GM12878 (cell line): ENCODE data around the gene DNAH3. TPM values are rescaled to one million over a fixed set of nuclear protein-coding genes. Genes with fewer than 3 reads are reported as not detected.

Experiments used
- ATAC-seq: fragments of 200-7000 bp; cut with Tn5 transposase; 3 replicates; pipeline ENCODE4 v1.9.1; 2020; ENCODE audit warnings: mild to moderate bottlenecking, moderate library complexity
- BruUV-seq: library from RNA; stranded (reverse); fragments of 400-500 nt; replicated peaks from 2 replicates; lab custom pipeline; 2021; lab: Mats Ljungman, UMichigan
- CTCF ChIA-PET: fragments of 300-600 bp; sonication (Branson Sonifier 250); formaldehyde crosslinking; extraction: SDS; loops from one replicate; lab custom pipeline; 2021; ENCODE audit warnings: inconsistent platforms; lab: Yijun Ruan, JAX
- POLR2A ChIA-PET: fragments of 350-600 bp; formaldehyde crosslinking; extraction: SDS; loops from one replicate; lab custom pipeline; 2021; ENCODE audit warnings: inconsistent platforms; lab: Charles Lee
- RAD21 ChIA-PET: fragments of 300-600 bp; sonication (Branson Sonifier 250); formaldehyde crosslinking; loops from one replicate; lab custom pipeline; 2023; ENCODE audit warnings: antibody characterized with exemption; ENCODE audit not compliant: unreplicated experiment; lab: Charles Lee
- SMC1A ChIA-PET: fragments of 300-600 bp; sonication (Branson Sonifier 250); formaldehyde crosslinking; loops from one replicate; lab custom pipeline; 2023; ENCODE audit not compliant: unreplicated experiment, uncharacterized antibody; lab: Charles Lee
- DNase-seq: peaks from one replicate; pipeline ENCODE4 v3.0.0-alpha.2; 2011; ENCODE audit warnings: low read depth, low spot score
- FAIRE-seq: peaks from 3 replicates; lab custom pipeline; 2011; peaks lifted over from hg19 to GRCh38; lab: Jason Lieb, UNC
- H2AFZ ChIP-seq: 2 replicates; pipeline ENCODE4 v1.6.0; 2011; ENCODE audit warnings: low read depth, low read length, control low read depth; ENCODE audit not compliant: control insufficient read depth
- H3K27ac ChIP-seq: 2 replicates; pipeline ENCODE4 v1.5.1; 2011; ENCODE audit warnings: control low read depth; ENCODE audit not compliant: control insufficient read depth, insufficient read depth
- H3K27me3 ChIP-seq, 2 experiments: replicated peaks in 1 of 2; 2 replicates each; pipeline versions ENCODE4 v1.6.0 to v1.6.1; 2011; ENCODE audit warnings: low read length in 1 of 2; ENCODE audit not compliant: control insufficient read depth in 2 of 2, insufficient read depth in 2 of 2
- H3K36me3 ChIP-seq, 2 experiments: 2 replicates each; pipeline ENCODE4 v1.5.1; 2011; ENCODE audit warnings: low read length in 1 of 2; ENCODE audit not compliant: control insufficient read depth in 2 of 2, insufficient read depth in 2 of 2
- H3K4me1 ChIP-seq: 2 replicates; pipeline ENCODE4 v1.6.1; 2011; ENCODE audit warnings: mild to moderate bottlenecking, low read length, moderate library complexity, mixed read lengths; ENCODE audit not compliant: control insufficient read depth, insufficient read depth
- H3K4me2 ChIP-seq: 2 replicates; pipeline ENCODE4 v1.6.0; 2011; ENCODE audit warnings: control low read depth; ENCODE audit not compliant: control insufficient read depth, insufficient read depth
- H3K4me3 ChIP-seq: fragments of 200-600 bp; sonication (generic); 2 replicates; pipeline ENCODE4 v1.5.1; 2016
- H3K79me2 ChIP-seq: 2 replicates; pipeline ENCODE4 v1.6.0; 2011; ENCODE audit warnings: low read length; ENCODE audit not compliant: control insufficient read depth, insufficient read depth
- H3K9ac ChIP-seq: 2 replicates; pipeline ENCODE4 v1.8.0; 2011; ENCODE audit warnings: low read length, control low read depth, mixed read lengths; ENCODE audit not compliant: control insufficient read depth, insufficient read depth
- H3K9me3 ChIP-seq: replicated peaks from 3 replicates; pipeline ENCODE4 v1.5.1; 2011; ENCODE audit warnings: mild to moderate bottlenecking, low read length; ENCODE audit not compliant: control insufficient read depth, insufficient read depth
- H4K20me1 ChIP-seq: 2 replicates; pipeline ENCODE4 v1.6.0; 2011; ENCODE audit not compliant: control insufficient read depth, insufficient read depth
- ATF3 ChIP-seq: IDR thresholded peaks from 2 replicates; pipeline ENCODE4 v1.6.1; 2011; ENCODE audit warnings: low read depth, mild to moderate bottlenecking, low read length, moderate library complexity, borderline replicate concordance; ENCODE audit errors: extremely low read depth
- CEBPZ ChIP-seq: fragments of 150-350 bp; IDR thresholded peaks from 2 replicates; pipeline ENCODE4 v1.6.1; 2016; ENCODE audit warnings: low read depth, low read length
- E4F1 ChIP-seq: fragments of 450-650 bp; IDR thresholded peaks from 2 replicates; pipeline ENCODE4 v1.6.1; 2018; ENCODE audit warnings: borderline replicate concordance, mild to moderate bottlenecking; ENCODE audit not compliant: partially characterized antibody
- ETV6 ChIP-seq, 2 experiments: fragments of 450-650 bp in 1 of 2; IDR thresholded peaks in 1 of 2; conservative IDR thresholded peaks in 1 of 2; 2 replicates each; pipeline ENCODE4 v1.6.1; 2014; ENCODE audit warnings: antibody characterized with exemption in 1 of 2, borderline replicate concordance in 1 of 2, low read depth in 1 of 2, mild to moderate bottlenecking in 1 of 2, moderate library complexity in 1 of 2
- GABPA ChIP-seq: IDR thresholded peaks from 2 replicates; pipeline ENCODE4 v1.6.1; 2014; ENCODE audit warnings: antibody characterized with exemption, low read depth, mild to moderate bottlenecking, inconsistent platforms
- KAT2A ChIP-seq: conservative IDR thresholded peaks from 2 replicates; pipeline ENCODE4 v1.6.1; 2011; ENCODE audit warnings: low read depth, low read length; ENCODE audit not compliant: control insufficient read depth
- NFYA ChIP-seq: IDR thresholded peaks from 2 replicates; pipeline ENCODE4 v1.6.1; 2011; ENCODE audit warnings: low read depth, mild to moderate bottlenecking, low read length, improper control_type of control experiment, borderline replicate concordance
- RB1 ChIP-seq: fragments of 450-650 bp; formaldehyde crosslinking; IDR thresholded peaks from 2 replicates; pipeline ENCODE4 v1.6.1; 2017; ENCODE audit warnings: mild to moderate bottlenecking, borderline replicate concordance
- USF2 ChIP-seq: IDR thresholded peaks from 2 replicates; pipeline ENCODE4 v1.6.1; 2011; ENCODE audit warnings: low read depth, low read length, improper control_type of control experiment, borderline replicate concordance
- ZNF622 ChIP-seq: fragments of 450-650 bp; IDR thresholded peaks from 2 replicates; pipeline ENCODE4 v1.6.1; 2017; ENCODE audit warnings: mild to moderate bottlenecking, inconsistent platforms
- WGBS: methylation state at CpG from one replicate; pipeline ENCODE4 v1.1.6; 2016; ENCODE audit warnings: low lambda C conversion rate; ENCODE audit not compliant: insufficient replicate concordance, insufficient coverage; ENCODE audit errors: missing lambda C conversion rate; 5-methylcytosine and 5-hydroxymethylcytosine counted together
- in situ Hi-C: fragments of 300-500 bp; cut with MboI; formaldehyde crosslinking; loops from 9 replicates; pipeline ENCODE4 v1.14.3; 2018; ENCODE audit warnings: mixed read lengths
- intact Hi-C: fragments of 100-400 bp; cut with micrococcal nuclease; formaldehyde crosslinking; loops from one replicate; pipeline ENCODE4 v1.14.2; 2022; ENCODE audit not compliant: unreplicated experiment
- polyA plus RNA-seq, 11 experiments: library from polyadenylated mRNA; depleted of rRNA in 4 of 11; unstranded in 6 of 11; stranded (reverse) in 5 of 11; fragments of >200 nt; fragmentation: Nextera tagmentation in 4 of 11; fragmentation: Illumina TruSeq in 1 of 11; extraction: Ambion mirVana in 4 of 11; extraction: Trizol in 1 of 11; gene quantifications; 1 replicate in 1 of 11; 2 replicates in 10 of 11; pipeline versions ENCODE4 v1.2.1 to v1.2.3, GENCODE V29; 2011 to 2016; ENCODE audit warnings: inconsistent platforms in 2 of 11, missing spikeins in 2 of 11, low read depth in 1 of 11
- total RNA-seq, 4 experiments: library from RNA; depleted of rRNA in 3 of 4; stranded (reverse); fragments of >200 nt in 3 of 4; fragmentation: Illumina TruSeq in 1 of 4; extraction: Trizol in 1 of 4; gene quantifications; 2 replicates each; pipeline versions ENCODE4 v1.2.1 to v1.2.3, GENCODE V29; 2013 to 2021
- TF ChIP-seq, protein P1 (sequence below): fragments of 450-650 bp; IDR thresholded peaks from 2 replicates; pipeline ENCODE4 v1.6.1; 2017; ENCODE audit warnings: mild to moderate bottlenecking, moderate library complexity

Gene DNAH3
- total and polyA plus RNA-seq, 10 of the 15 experiments (the other 5 are each of a cell fraction or from before 2014, with no cell fraction given): under 0.01 to 0.04 (median 0.04) TPM; not detected in 5

- Histone ChIP-seq H3K9ac (no peak overlapping the region), H3K27ac (no peak overlapping the region), H4K20me1 (no peaks in the 10 kb centered on the region), H3K9me3 (no peaks in the 10 kb centered on the region), H3K4me1 (no peaks in the 10 kb centered on the region), H3K4me3 (no peak overlapping the region), H2AFZ (no peak overlapping the region), H3K4me2 (no peak overlapping the region), H3K79me2 (no peaks in the 10 kb centered on the region), H3K36me3 (peaks cover 0 to 5% of the 10 kb centered on the region in 2 experiments; a peak in 2 of 4 replicates), H3K27me3 (no peaks in the 10 kb centered on the region)
- FAIRE-seq: no peak
- ChIA-PET POLR2A (no interaction called here), RAD21 (no interaction called here), CTCF (interaction anchor here (1.6 kb wide), 1 partner anchor 16 kb away, joined by 3 read pairs; no protein-coding TSS in a partner anchor), SMC1A (no interaction called here)
- no peak for DNase-seq
- no peak for ATAC-seq
- 97% methylated on average over 3 of the region's 3 CpGs for WGBS
- no TSS peak for BruUV-seq
- intact Hi-C loops: no loop called here
- in situ Hi-C loops: no loop called here
- no peak for TF ChIP-seq ZNF622
- TF ChIP-seq GABPA: no peak
- no peak for TF ChIP-seq E4F1
- TF ChIP-seq ETV6 (conservative IDR thresholded peaks at IDR 0.05 in 1 of 2, IDR thresholded peaks at IDR 0.05 in 1 of 2; ENCODE audit: borderline replicate concordance in 1 of 2, low read depth in 1 of 2): no peak
- TF ChIP-seq KAT2A: no peak
- TF ChIP-seq, protein P1, sequence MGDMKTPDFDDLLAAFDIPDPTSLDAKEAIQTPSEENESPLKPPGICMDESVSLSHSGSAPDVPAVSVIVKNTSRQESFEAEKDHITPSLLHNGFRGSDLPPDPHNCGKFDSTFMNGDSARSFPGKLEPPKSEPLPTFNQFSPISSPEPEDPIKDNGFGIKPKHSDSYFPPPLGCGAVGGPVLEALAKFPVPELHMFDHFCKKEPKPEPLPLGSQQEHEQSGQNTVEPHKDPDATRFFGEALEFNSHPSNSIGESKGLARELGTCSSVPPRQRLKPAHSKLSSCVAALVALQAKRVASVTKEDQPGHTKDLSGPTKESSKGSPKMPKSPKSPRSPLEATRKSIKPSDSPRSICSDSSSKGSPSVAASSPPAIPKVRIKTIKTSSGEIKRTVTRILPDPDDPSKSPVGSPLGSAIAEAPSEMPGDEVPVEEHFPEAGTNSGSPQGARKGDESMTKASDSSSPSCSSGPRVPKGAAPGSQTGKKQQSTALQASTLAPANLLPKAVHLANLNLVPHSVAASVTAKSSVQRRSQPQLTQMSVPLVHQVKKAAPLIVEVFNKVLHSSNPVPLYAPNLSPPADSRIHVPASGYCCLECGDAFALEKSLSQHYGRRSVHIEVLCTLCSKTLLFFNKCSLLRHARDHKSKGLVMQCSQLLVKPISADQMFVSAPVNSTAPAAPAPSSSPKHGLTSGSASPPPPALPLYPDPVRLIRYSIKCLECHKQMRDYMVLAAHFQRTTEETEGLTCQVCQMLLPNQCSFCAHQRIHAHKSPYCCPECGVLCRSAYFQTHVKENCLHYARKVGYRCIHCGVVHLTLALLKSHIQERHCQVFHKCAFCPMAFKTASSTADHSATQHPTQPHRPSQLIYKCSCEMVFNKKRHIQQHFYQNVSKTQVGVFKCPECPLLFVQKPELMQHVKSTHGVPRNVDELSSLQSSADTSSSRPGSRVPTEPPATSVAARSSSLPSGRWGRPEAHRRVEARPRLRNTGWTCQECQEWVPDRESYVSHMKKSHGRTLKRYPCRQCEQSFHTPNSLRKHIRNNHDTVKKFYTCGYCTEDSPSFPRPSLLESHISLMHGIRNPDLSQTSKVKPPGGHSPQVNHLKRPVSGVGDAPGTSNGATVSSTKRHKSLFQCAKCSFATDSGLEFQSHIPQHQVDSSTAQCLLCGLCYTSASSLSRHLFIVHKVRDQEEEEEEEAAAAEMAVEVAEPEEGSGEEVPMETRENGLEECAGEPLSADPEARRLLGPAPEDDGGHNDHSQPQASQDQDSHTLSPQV: no peak
- no peak for TF ChIP-seq ATF3
- TF ChIP-seq USF2: no peak
- no peak for TF ChIP-seq CEBPZ
- no peak for TF ChIP-seq RB1
- no peak for TF ChIP-seq NFYA
Measured at GRCh38 chr16:21172650-21173049, 22.0 kb upstream of the DNAH3 start.
